Panc1 (cell line): Measurements from ENCODE around the gene NLRP9. TPM values are rescaled to one million over a fixed set of nuclear protein-coding genes. Genes with fewer than 3 reads are reported as not detected.

ENCODE experiments used
- ATAC-seq: fragments of 200-7000 bp; cut with Tn5 transposase; 2 replicates; pipeline ENCODE4 v1.9.1; 2020; ENCODE audit warnings: mild to moderate bottlenecking, moderate library complexity
- BruUV-seq: library from RNA; stranded (reverse); fragments of 400-500 nt; replicated peaks from 2 replicates; lab custom pipeline; 2021; lab: Mats Ljungman, UMichigan
- CTCF ChIA-PET: fragments of 300-600 bp; sonication (Branson Sonifier 250); formaldehyde crosslinking; loops from one replicate; lab custom pipeline; 2022; ENCODE audit warnings: antibody characterized with exemption; lab: Charles Lee
- POLR2A ChIA-PET: fragments of 300-600 bp; sonication (Branson Sonifier 250); formaldehyde crosslinking; loops from one replicate; lab custom pipeline; 2022; ENCODE audit warnings: antibody characterized with exemption; lab: Charles Lee
- DNase-seq: peaks from one replicate; pipeline ENCODE4 v3.0.0-alpha.2; 2010; ENCODE audit warnings: low read depth, low spot score
- H3K27ac ChIP-seq: 2 replicates; pipeline ENCODE4 v1.5.1; 2011; ENCODE audit warnings: mild to moderate bottlenecking, low read length, inconsistent platforms
- H3K27me3 ChIP-seq: fragments of 200-500 bp; sonication (Bioruptor generic); 2 replicates; pipeline ENCODE4 v1.6.0; 2014; ENCODE audit warnings: low read length, inconsistent platforms; ENCODE audit not compliant: control insufficient read depth, insufficient read depth
- H3K36me3 ChIP-seq: fragments of 200-500 bp; sonication (Bioruptor generic); 2 replicates; pipeline ENCODE4 v1.5.1; 2014; ENCODE audit warnings: inconsistent platforms, mild to moderate bottlenecking, low read length, moderate library complexity; ENCODE audit not compliant: control insufficient read depth, insufficient read depth
- H3K4me1 ChIP-seq: 2 replicates; pipeline ENCODE4 v1.5.1; 2011; ENCODE audit warnings: inconsistent platforms, mild to moderate bottlenecking, low read length, moderate library complexity; ENCODE audit not compliant: control insufficient read depth, insufficient read depth
- H3K4me3 ChIP-seq, 2 experiments: 2 replicates each; pipeline ENCODE4 v1.5.1; 2011 to 2012; ENCODE audit warnings: low read depth in 2 of 2, low read length in 2 of 2, mild to moderate bottlenecking in 2 of 2, inconsistent platforms in 1 of 2, moderate library complexity in 1 of 2
- H3K9me3 ChIP-seq: fragments of 200-500 bp; sonication (Bioruptor generic); 2 replicates; pipeline ENCODE4 v1.5.1; 2014; ENCODE audit warnings: low read depth, mild to moderate bottlenecking, inconsistent platforms, low read length, moderate library complexity; ENCODE audit not compliant: control insufficient read depth, insufficient read depth
- CTCF ChIP-seq: fragments of 450-650 bp; IDR thresholded peaks from 2 replicates; pipeline ENCODE4 v1.5.1; 2017; ENCODE audit warnings: mild to moderate bottlenecking
- POLR2AphosphoS5 ChIP-seq: IDR thresholded peaks from 2 replicates; pipeline ENCODE4 v1.6.1; 2012; ENCODE audit warnings: mild to moderate bottlenecking, low read depth, low read length, moderate library complexity
- REST ChIP-seq, 2 experiments: IDR thresholded peaks; 2 replicates each; pipeline ENCODE4 v1.6.1; 2011 to 2012; ENCODE audit warnings: low read depth in 2 of 2, control low read depth in 1 of 2, low read length in 1 of 2, mild to moderate bottlenecking in 1 of 2, moderate library complexity in 1 of 2; ENCODE audit not compliant: insufficient read depth in 1 of 2
- SIN3A ChIP-seq: IDR thresholded peaks from 2 replicates; pipeline ENCODE4 v1.6.1; 2012; ENCODE audit warnings: low read depth, mild to moderate bottlenecking, low read length, moderate library complexity, borderline replicate concordance; ENCODE audit not compliant: insufficient read depth
- TCF7L2 ChIP-seq: IDR thresholded peaks from 2 replicates; pipeline ENCODE4 v1.6.1; 2011; ENCODE audit warnings: mild to moderate bottlenecking, low read depth, low read length, inconsistent platforms
- in situ Hi-C: cut with HindIII; loops from 2 replicates; pipeline ENCODE4 v1.10.0; 2016; ENCODE audit warnings: low sequenced_read_pairs, low pct_unique_long_range_greater_than_20kb
- intact Hi-C: fragments of 100-400 bp; cut with micrococcal nuclease; formaldehyde crosslinking; loops from one replicate; pipeline ENCODE4 v1.10.0; 2022; ENCODE audit not compliant: unreplicated experiment
- total RNA-seq: library from RNA; stranded (reverse); gene quantifications from one replicate; pipeline ENCODE4 v1.2.1, GENCODE V29; 2021; ENCODE audit not compliant: unreplicated experiment

The NLRP9 gene
- total RNA-seq, 1 experiment from 2014 or later, result not detected

GRCh38 chr19:55671054-55671378 is 67.2 kb downstream of the NLRP9 start:
- Histone ChIP-seq H3K4me1 (peaks cover 80% of the 10 kb centered on the region), H3K36me3 (peaks cover 23% of the 10 kb centered on the region)
- TF ChIP-seq SIN3A (no peak), TCF7L2 (no peak)

GRCh38 chr19:55670280-55671053 is 67.7 kb downstream of the NLRP9 start:
- intact Hi-C loops (no loop called here), in situ Hi-C loops (no loop called here)
- peaks cover 78% of the 10 kb centered on the region for H3K4me1 ChIP-seq
- POLR2A ChIA-PET, result interaction anchor here (1.1 to 1.8 kb wide), 2 partner anchors 14 to 16 kb away, joined by 3 to 5 read pairs; partner anchors contain the start of gene U2AF2
- no TSS peak for BruUV-seq
- TF ChIP-seq TCF7L2, result peak; percentile 96
- peak in 1 of 2 experiments; percentile 65; a peak in 1 of 4 replicates for TF ChIP-seq REST (IDR thresholded peaks at IDR 0.05; ENCODE audit: insufficient read depth in 1 of 2, low read depth in 2 of 2, low read length in 1 of 2)
- TF ChIP-seq CTCF, result no peak
- peak; percentile 85 for TF ChIP-seq POLR2AphosphoS5
- no peak for TF ChIP-seq SIN3A
- no peaks in the 10 kb centered on the region for H3K27me3 ChIP-seq
- H3K9me3 ChIP-seq, result no peaks in the 10 kb centered on the region
- H3K36me3 ChIP-seq, result peaks cover 20% of the 10 kb centered on the region
- DNase-seq (no peak), ATAC-seq (peak; percentile 86)
- CTCF ChIA-PET, result interaction anchor here (1.0 kb wide), 1 partner anchor 16 kb away, joined by 3 read pairs; no protein-coding TSS in a partner anchor
- H3K4me3 ChIP-seq, result peak overlapping the region in 1 of 2 experiments; percentile 5; a peak in 1 of 4 replicates
- peak overlapping the region; percentile 96 for H3K27ac ChIP-seq

More at GRCh38 chr19:55671054-55671378, 67.2 kb downstream of the NLRP9 start:
- DNase-seq, result no peak
- no peak overlapping the region for H3K4me3 ChIP-seq
- ChIA-PET POLR2A (interaction anchor here (1.8 kb wide), 1 partner anchor 17 kb away, joined by 5 read pairs; the partner anchor contains the start of gene U2AF2), CTCF (interaction anchor here (1.0 kb wide), 1 partner anchor 17 kb away, joined by 3 read pairs; no protein-coding TSS in a partner anchor)
- in situ Hi-C loops, result no loop called here
- H3K27ac ChIP-seq, result peak overlapping the region; percentile 96
- BruUV-seq, result no TSS peak
- no peaks in the 10 kb centered on the region for H3K27me3 ChIP-seq
- no peaks in the 10 kb centered on the region for H3K9me3 ChIP-seq
- ATAC-seq, result no peak
- intact Hi-C loops, result no loop called here
